GM19372 (cell line): ENCODE measurements around the gene UPK3B.
A peak's percentile ranks its signal among the peaks of the same experiment; 100 is the strongest.
"Not testable (repeated sequence)": the region's sequence is repeated elsewhere in the genome, so short reads cannot be mapped to it uniquely, and the experiment has no call there.

Source experiments
- ATAC-seq: cut with Tn5 transposase; IDR thresholded peaks from one replicate; pipeline ENCODE4 v1.9.1; 2021; ENCODE audit warnings: mild to moderate bottlenecking, low read depth, moderate library complexity; ENCODE audit not compliant: unreplicated experiment

UPK3B gene

DNA sequence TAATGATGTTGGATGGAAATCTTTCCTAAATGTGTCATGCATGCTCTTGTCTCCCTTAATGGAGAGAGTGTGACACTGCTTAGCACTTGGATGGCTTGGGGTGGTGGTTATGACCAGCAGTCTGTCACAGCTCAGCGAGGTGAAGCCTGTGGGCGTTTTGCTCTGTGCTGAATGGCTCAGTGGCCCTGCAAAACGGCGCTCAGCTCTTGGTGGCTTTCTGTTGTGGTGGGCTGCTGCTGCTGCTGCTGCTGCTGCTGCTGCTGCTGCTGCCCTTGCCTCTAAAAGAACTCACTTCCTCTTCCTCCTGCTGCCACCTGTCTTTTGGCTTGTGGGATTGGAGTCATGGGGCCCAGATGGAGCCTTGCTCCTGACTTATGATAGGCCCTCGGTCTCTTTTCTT, 23.7 kb upstream of the UPK3B start:
- peak; percentile 99 for ATAC-seq

DNA sequence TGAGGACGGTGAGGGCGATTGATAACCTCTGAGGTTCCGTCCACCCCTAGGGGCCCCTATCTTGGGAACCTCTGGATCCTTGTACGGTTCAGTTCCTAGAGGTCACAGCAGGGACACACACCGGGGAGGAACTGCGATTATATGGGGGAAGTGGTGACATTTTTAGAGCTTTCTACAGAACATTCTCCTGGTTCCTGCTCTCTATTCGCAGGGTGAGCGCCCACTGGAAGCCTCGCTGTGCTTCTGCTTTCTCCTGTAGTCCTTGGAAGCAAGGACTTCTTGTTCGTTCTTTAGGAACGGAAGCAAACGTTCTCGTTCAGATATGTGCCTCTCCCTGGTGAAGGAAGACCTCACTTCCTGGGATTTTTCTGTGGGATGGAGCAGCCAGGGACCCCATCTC, 22.4 kb upstream of the UPK3B start:
- ATAC-seq = not testable (repeated sequence)

DNA sequence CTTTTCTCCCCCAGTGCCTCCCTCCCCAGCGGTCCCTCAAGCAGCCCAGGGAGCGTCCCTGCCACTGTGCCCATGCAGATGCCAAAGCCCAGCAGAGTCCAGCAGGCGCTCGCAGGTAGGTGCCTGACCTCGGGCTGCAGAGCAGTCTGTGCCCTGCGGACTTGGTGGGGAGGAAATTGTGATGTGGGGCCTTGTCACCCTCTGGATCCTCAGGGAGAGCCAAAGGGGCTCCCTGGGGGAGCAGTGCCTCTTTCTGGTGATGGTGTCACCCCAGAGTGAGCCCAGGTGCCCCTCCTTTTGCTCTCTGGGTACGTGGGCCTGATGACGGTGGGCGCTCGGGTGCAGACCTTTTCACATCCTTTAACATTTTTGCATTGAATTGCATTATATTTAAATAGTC, 18.2 kb upstream of the UPK3B start:
- ATAC-seq = not testable (repeated sequence)

DNA sequence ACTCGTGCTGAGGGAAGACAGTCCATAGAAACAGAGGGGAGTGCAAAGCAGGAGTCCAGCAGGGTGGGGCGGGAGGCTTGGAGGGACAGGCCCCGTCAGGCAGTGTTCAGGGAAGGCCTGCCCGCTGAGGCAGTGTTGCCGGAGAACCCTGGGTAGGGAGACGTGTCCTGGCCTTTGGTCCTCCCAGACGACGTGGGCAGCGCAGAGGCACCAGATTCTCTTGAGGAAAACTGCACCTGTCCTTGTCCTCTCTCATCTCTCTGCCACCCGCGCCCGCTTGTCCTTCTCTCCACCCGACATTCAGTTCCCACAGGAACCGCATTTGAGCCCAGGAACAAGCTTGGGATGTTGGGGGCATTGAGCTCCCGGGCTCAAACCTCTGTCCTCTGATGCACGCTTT, 14.6 kb upstream of the UPK3B start:
- ATAC-seq = not testable (repeated sequence)

DNA sequence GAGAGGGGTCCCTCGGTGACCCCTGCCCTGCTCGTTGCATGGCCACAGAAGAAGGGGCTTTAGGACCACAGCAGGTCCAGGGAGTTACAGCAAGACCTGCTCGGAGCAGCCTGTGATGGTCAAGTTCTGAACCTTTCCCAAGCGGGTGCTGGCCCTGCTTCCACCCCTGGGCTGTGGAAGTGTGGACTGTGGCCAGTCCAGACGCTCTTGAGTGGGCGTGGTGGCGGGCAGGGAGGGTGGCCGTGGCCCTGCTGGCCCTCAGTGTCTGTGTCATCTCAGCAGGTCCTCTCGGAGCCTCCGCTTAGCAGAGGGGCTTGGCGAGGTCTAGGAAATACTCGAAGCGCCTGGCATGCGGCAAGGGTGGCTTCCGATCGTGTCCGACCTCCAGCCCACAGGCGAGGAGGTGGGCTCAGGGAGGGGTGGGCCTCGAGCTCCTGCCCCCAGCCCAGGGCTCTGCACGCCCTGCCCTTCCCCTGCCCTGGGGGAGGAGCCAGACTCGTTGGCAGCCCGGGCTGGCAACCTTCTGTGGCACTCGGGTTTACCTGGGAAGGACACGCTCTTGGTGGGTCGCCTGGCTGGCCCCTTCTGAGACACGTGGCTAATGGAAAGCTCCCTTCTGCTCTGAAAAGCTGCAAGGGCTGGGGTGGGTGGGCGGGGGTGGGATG, 12.3 kb upstream of the UPK3B start:
- ATAC-seq = not testable (repeated sequence)

DNA sequence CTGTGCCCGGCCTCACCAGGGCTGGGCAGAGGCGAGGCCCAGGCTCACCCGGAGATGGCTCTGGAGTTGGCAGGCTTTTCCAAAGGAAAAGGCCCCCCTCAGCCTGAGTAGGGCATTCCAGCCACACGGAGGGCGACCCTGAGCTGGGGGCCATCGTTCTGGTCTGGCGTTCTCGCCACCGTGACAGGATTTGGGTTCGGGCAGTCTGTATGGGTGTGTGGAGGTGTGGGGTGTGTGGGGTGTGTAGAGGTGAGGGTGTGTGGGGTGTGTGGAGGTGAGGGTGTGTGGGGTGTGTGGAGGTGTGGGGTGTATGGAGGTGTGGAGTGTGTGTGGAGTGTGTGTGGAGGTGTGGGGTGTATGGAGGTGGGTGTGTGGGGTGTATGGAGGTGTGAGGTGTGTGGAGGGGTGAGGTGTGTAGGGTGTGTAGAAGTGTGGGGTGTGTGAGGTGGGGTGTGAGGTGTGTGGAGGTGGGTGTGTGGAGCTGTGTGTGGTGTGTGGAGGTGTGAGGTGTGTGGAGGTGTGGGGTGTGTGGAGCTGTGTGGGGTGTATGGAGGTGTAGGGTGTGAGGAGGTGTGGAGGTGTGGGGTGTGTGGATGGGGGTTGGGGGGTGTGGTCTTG, 11.7 kb upstream of the UPK3B start:
- not testable (repeated sequence) for ATAC-seq

DNA sequence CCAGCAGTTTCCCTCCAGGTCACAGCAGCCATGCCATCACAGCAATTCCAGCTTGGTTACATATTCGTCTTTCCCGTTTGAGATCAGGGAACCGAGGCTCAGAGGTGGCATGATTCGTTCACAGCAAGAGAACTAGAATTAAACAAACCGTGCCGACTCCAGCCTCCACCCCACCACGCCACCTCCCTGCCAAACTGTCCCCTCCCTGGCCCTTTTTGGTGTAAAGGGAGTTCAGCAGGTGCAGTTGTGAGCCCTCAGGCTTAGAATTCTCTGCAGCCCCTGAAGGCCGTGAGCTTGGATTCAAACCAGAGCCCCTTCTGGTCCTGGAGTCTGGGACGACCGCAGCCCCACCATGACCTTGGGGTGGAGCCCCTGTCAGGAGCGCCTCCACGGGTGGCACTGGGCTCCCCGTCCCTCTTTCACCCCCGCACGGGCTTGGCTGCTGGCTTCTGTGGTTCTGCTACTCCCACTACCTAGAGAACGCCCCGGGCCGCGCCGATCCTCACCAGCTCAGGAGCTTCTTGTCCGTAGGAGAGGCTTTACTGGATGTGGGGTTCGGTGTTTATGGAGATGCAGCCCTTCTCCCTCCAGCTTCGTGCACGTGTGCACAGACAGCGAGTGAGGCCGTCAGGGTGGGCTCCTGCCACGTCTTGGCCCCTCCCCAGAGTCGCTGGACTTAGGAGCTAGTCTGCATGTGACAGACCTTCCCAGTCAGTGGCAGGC, 11.0 kb upstream of the UPK3B start:
- ATAC-seq = not testable (repeated sequence)

DNA sequence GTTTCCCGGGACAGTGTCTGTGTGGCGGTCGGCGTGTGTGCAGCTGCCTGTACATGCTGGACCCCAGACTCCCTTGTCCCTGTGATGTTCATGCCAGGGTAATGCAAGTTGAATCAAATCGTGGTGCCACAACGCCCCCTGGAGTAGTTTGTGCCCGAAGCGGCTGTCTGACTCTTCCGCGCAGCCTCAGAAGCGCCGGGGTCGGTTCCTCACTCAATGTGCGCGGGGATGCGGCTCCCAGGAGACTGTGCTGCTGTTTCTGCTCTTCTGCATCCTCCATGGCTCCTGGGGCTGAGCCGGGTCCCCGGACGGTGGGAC, 10.5 kb upstream of the UPK3B start:
- ATAC-seq = not testable (repeated sequence)

DNA sequence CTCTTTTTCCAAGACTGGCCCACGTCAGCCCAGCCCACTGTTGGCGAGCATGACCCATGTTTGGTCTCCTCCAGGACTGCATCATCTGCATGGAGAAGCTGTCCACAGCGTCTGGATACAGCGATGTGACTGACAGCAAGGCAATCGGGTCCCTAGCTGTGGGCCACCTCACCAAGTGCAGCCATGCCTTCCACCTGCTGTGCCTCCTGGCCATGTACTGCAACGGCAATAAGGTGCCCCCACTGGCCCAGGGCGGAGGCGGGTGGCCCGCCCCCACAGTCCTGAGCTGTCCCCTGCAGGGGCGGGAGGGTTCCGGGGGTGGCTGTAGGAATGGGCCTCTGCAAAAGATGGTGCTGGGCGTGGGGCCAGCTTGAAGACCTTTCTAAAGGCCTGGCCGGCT, 8.1 kb upstream of the UPK3B start:
- ATAC-seq = not testable (repeated sequence)

DNA sequence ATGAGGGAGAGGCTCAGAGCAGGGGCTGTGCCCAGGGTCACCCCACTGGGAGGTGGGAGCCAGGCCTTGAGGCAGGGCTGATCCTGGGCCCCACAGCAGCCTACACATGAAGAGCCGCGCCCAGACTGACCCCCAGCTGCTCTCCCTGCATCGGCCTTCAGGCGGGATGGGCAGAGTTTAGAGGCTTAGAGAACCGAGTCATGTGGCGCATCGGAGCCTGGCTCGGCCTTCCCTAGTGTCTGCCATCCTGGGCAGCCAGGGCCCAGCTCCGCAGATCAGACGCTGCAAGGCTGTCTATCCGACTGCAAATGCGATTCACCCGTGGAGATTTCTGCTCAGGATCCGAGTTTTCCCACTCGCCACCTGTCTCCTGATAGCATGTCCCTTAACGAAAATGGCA, 7.5 kb upstream of the UPK3B start:
- ATAC-seq = not testable (repeated sequence)

DNA sequence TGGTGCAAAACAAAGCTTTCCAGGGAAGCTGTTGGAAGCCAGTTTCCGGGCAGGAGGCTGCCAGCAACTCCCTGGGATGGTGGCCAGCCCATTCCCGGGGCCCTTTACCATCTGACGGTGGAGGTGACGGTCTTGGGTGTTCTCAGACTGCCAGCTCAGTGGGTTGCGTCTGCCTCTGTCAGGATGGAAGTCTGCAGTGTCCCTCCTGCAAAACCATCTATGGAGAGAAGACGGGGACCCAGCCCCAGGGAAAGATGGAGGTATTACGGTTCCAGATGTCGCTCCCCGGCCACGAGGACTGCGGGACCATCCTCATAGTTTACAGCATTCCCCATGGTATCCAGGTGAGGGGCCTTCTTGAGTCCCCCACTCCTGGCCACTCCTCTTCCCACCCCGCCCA, 7.1 kb upstream of the UPK3B start:
- ATAC-seq = not testable (repeated sequence)

DNA sequence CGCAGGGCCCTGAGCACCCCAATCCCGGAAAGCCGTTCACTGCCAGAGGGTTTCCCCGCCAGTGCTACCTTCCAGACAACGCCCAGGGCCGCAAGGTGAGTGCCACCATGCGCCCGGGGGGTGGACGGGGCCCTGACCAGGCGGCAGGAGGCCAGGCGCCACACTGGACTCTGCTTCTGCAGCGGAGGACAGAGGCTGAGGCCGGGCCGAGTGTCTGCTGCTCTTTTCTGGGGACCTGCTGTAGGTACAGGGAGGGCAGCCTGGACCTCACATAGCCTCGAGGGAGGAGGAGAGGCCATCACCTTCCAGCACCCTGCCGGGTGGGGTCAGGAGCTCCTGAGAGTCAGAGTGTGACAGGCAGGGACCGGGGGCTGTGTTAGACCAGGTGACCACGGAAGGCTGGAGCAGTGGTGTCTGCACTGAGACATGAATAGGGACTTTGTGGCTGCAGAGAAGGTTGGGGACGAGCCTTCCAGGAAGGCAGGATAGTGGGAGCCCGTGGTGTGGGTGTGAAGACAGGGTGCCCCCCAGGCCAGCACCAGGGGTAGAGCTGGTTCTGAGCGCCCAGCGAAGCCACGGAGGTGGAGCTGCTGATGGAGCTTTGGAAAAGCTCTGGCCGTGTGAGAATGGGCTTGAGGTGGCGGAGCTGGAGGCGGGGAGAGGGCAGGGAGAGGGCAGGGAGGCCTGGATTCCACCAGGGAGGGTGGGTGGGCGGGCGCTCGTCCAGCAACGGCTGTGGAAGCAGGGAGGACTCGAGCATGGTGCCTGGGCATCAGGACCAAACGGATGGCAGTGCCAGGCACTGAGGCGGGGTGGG, 5.8 kb upstream of the UPK3B start:
- ATAC-seq = not testable (repeated sequence)

DNA sequence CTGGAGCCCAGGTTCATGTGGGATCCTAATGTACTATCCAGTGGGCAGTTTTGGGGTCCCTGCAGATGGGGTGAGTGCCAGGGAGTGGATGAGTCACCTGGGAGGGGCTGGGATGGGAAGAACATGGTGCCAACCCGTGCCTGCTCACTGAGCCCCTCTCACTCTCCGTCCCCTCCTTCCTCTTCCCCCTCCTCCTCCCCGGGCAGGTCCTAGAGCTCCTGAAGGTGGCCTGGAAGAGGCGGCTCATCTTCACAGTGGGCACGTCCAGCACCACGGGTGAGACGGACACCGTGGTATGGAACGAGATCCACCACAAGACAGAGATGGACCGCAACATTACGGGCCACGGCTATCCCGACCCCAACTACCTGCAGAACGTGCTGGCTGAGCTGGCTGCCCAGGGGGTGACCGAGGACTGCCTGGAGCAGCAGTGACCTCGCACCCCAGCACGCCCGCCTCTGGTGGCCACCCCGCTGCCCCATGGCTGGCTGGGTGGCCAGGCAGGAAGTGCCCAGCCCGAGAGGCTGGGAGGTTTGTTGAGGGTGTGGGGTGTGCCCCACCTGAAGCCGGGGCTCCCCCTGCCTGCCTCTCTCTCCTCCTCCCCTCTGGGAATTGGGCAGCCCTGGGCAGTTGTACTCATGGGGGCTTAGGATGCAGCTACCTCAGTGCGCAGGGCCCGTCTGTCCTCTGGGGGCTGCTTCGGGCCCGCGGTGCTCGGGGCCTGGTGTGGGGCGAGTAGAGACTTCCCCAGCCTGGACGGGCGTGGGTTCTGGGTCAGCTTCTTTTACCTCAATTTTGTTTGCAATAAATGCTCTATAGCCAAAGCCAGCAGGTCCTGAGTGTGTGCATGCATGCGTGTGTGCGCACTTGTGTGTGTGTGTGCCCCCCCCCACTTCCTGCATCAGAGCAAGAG, 4.9 kb upstream of the UPK3B start:
- no peak for ATAC-seq

DNA sequence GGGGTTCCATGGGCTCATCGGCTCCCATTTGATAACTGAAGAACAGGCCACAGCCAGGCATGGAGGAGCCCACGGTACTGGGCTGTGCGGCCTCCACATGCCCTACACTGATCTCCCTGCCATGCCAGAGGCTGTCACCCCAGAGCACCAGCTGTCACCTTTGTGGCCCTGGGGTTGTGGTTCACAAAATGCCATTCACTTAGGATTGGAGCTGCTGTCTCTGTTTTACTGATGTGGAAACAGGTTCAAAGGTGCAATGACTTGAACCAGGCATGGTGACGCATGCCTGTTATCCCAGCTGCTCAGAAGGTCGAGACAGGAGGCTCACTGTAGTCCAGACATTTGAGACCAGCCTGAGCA, 4.3 kb upstream of the UPK3B start:
- ATAC-seq = no peak

DNA sequence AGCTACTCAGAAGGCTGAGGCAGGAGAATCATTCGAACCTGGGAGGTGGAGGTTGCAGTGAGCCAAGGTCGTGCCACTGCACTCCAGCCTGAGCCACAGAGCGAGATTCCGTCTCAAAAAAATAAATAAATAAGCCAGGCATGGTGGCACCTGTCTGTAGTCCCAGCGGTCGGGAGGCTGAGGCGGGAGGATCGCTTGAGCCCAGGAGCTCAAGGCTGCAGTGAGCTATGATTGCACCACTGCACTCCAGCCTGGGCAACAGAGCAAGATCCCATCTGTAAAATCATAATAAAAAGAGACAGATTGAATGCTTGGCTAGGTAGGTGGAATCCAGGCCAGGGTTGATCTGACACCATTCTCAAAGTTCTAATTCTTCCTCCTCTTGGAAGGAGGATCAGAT, 3.7 kb upstream of the UPK3B start:
- ATAC-seq = not testable (repeated sequence)

DNA sequence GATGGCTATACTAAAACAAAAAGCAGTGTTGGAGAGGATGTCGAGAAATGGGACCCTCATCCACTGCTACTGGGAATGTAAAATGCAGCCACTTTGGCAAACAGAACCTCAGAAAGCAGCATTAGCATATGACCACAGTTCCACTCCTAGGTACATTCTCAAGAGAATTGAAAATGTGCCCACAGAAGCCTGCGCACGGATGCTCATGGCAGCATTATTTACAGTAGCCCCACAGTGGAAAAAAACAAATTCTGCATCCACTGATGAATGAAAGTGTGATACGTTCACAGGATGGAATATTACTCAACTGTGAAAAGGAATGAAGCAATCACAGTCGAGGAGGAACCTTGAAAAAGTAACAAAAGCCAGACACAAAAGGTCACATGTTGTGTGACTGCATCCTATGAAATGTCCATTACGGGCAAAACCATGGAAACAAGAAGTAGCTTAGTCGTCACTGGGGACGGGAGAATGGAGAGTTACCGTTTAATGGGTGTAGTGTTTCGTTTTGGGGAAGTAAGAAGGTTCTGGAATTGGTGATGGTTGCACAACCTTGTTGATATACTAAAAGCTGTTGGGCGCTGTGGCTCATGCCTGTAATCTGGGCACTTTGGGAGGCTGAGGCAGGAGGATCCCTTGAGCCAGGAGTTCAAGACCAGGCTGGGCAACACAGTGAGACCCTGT, 2.5 kb upstream of the UPK3B start:
- ATAC-seq = no peak

DNA sequence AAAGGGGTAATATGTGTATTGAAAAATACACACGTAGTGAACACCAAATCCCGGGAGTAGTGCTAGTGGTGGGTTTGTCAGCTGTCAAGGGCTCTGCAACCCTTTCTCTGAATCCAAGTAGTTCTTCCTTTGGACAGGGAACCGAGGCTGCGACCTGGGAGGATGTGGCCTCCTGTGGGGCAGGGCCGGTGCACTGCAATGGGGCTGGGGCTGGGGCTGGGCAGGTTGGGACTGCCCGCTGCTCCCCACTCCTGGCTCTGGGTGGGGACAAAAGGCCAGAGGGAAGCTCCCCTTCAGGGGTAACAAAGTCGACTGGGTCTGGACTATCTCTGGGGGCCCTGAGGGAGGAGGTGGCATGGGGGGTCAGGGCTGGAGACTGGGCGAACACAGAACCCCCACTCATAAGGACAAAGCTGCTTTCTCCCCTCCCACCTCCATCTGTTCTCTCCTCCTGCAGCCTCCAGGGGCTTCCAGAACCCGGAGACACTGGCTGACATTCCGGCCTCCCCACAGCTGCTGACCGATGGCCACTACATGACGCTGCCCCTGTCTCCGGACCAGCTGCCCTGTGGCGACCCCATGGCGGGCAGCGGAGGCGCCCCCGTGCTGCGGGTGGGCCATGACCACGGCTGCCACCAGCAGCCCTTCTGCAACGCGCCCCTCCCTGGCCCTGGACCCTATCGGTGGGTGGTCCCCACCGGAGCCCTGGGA, 1.0 kb downstream of the UPK3B start:
- ATAC-seq = not testable (repeated sequence)

DNA sequence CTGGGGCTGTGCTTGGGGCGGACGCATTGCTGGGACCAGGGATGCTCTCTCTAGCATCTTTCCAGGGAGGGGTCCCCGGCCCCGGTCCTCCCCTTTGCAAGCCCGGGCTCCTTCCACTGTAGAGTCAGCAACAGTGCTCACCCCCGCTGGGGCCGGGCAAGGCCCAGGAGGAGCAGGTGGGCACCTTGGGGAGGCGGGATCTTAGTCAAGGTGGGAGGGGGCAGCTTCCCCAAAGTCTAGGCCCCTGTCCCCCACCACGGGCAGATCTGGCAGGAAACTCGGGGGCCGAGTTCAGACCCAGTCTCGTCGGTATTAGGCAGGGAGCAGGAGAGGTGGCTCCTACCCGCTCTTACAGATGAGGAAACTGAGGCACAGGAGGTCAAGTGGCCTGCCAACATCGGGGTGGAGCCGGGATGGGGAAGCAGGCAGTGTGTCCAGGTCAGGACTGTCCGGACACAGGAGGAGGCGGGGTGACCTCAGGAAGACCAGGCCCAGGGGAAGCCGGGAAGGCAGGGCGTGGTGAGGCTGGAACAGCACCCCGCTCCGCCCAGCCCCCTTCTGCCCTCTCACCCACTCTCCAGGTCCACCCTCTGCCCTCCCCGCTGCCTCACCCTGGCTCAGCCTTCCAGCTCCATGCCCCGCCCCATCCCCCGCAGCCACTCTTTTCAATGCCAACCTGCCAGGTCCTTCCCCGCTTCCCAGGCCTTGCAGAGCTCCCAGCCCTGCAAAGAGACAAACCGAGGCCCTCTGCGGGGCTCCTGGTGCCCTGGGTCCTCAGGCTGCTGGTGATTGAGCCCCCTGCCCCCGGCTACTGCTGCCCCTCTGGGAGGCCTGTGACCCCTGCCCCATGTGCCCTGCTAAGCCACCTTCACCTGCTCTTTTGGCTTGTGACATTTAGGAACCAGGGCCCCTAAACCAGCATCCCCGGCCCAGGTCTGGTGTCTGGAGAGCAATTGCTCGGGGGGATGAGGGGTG, 1.8 kb downstream of the UPK3B start:
- ATAC-seq = not testable (repeated sequence)
